H1 (cell line): ENCODE results near the gene DAPK2. TPM values are rescaled to one million over a fixed set of nuclear protein-coding genes. Genes with fewer than 3 reads are reported as not detected.
A peak's percentile ranks its signal among the peaks of the same experiment; 100 is the strongest.

Experiments
- CTCF ChIA-PET: fragments of 300-600 bp; sonication (Branson Sonifier 250); formaldehyde crosslinking; loops from one replicate; lab custom pipeline; 2021; ENCODE audit not compliant: partially characterized antibody; lab: Charles Lee
- POLR2A ChIA-PET: fragments of 300-600 bp; sonication (Branson Sonifier 250); formaldehyde crosslinking; loops from one replicate; lab custom pipeline; 2021; ENCODE audit warnings: inconsistent platforms; ENCODE audit not compliant: partially characterized antibody; lab: Charles Lee
- DNase-seq, 2 experiments: peaks; one replicate each; pipeline versions ENCODE4 v3.0.0 to v3.0.0-alpha.2; 2010 to 2022; ENCODE audit warnings: low spot score in 2 of 2, low read depth in 1 of 2, mixed read lengths in 1 of 2
- FAIRE-seq: peaks from 2 replicates; lab custom pipeline; 2011; peaks lifted over from hg19 to GRCh38; lab: Jason Lieb, UNC
- H2AFZ ChIP-seq: 2 replicates; pipeline ENCODE4 v1.8.1; 2012; ENCODE audit warnings: low read length, inconsistent platforms
- H2AK5ac ChIP-seq: 2 replicates; pipeline ENCODE4 v1.6.1; 2013; ENCODE audit warnings: low read depth, low read length
- H2BK120ac ChIP-seq: replicated peaks from 2 replicates; pipeline ENCODE3; 2013; ENCODE audit warnings: low read depth, low read length, inconsistent platforms
- H2BK12ac ChIP-seq: 2 replicates; pipeline ENCODE4 v1.6.1; 2013; ENCODE audit warnings: low read depth, low read length
- H2BK15ac ChIP-seq: 2 replicates; pipeline ENCODE4 v1.6.1; 2013; ENCODE audit warnings: low read length
- H2BK20ac ChIP-seq: 2 replicates; pipeline ENCODE4 v1.6.1; 2013; ENCODE audit warnings: low read length
- H2BK5ac ChIP-seq: 2 replicates; pipeline ENCODE4 v1.6.1; 2013; ENCODE audit warnings: low read depth, low read length
- H3K14ac ChIP-seq: 2 replicates; pipeline ENCODE4 v1.6.1; 2013; ENCODE audit warnings: inconsistent platforms; ENCODE audit not compliant: insufficient read length
- H3K18ac ChIP-seq: 2 replicates; pipeline ENCODE4 v1.6.1; 2013; ENCODE audit warnings: low read length; ENCODE audit errors: extremely low read depth
- H3K23ac ChIP-seq: 2 replicates; pipeline ENCODE4 v1.6.1; 2013; ENCODE audit warnings: inconsistent platforms; ENCODE audit not compliant: insufficient read length
- H3K23me2 ChIP-seq: 2 replicates; pipeline ENCODE4 v1.6.1; 2013; ENCODE audit warnings: low read depth, low read length
- H3K27ac ChIP-seq: 2 replicates; pipeline ENCODE4 v1.6.1; 2011; ENCODE audit warnings: low read depth, low read length, inconsistent platforms
- H3K27me3 ChIP-seq, 4 experiments: replicated peaks in 1 of 4; 1 replicate in 1 of 4; 2 replicates in 3 of 4; pipeline versions ENCODE4 v1.6.1 to v1.8.1; 2011 to 2013; ENCODE audit warnings: low read length in 3 of 4, mild to moderate bottlenecking in 3 of 4, inconsistent platforms in 2 of 4, mixed read lengths in 2 of 4, moderate library complexity in 1 of 4; ENCODE audit not compliant: control insufficient read depth in 3 of 4, insufficient read depth in 3 of 4; ENCODE audit errors: extremely low read depth in 1 of 4
- H3K36me3 ChIP-seq, 4 experiments: 2 replicates each; pipeline versions ENCODE4 v1.6.1 to v1.8.1; 2011 to 2013; ENCODE audit warnings: mild to moderate bottlenecking in 4 of 4, low read length in 3 of 4, moderate library complexity in 2 of 4, control low read depth in 1 of 4, inconsistent platforms in 1 of 4; ENCODE audit not compliant: insufficient read depth in 4 of 4, control insufficient read depth in 2 of 4
- H3K4ac ChIP-seq: replicated peaks from 2 replicates; pipeline ENCODE3; 2013; ENCODE audit warnings: low read length, low read depth, mixed read lengths, inconsistent platforms; ENCODE audit not compliant: insufficient read length
- H3K4me1 ChIP-seq, 4 experiments: replicated peaks in 1 of 4; 1 replicate in 1 of 4; 2 replicates in 3 of 4; pipeline versions ENCODE4 v1.6.1 to v1.8.1; 2011 to 2013; ENCODE audit warnings: low read length in 3 of 4, inconsistent platforms in 2 of 4, mixed read lengths in 1 of 4; ENCODE audit not compliant: insufficient read depth in 4 of 4, control insufficient read depth in 3 of 4
- H3K4me2 ChIP-seq, 2 experiments: 2 replicates each; pipeline versions ENCODE4 v1.6.1 to v1.8.1; 2011 to 2013; ENCODE audit warnings: low read depth in 2 of 2, low read length in 2 of 2, control low read depth in 1 of 2, inconsistent platforms in 1 of 2, mild to moderate bottlenecking in 1 of 2; ENCODE audit not compliant: insufficient read depth in 1 of 2
- H3K4me3 ChIP-seq, 4 experiments: fragments of 200-600, 300-600 bp in 1 of 4; sonication (generic), shearing (Covaris generic), sonication (Bioruptor Twin) in 1 of 4; 2 replicates each; pipeline versions ENCODE4 v1.5.1 to v1.8.1; 2011 to 2016; ENCODE audit warnings: low read length in 4 of 4, low read depth in 3 of 4, control low read depth in 2 of 4, inconsistent platforms in 2 of 4, mild to moderate bottlenecking in 2 of 4, mixed read lengths in 1 of 4, moderate library complexity in 1 of 4; ENCODE audit not compliant: insufficient read depth in 2 of 4; ENCODE audit errors: extremely low read depth in 1 of 4
- H3K56ac ChIP-seq: replicated peaks from 2 replicates; pipeline ENCODE3; 2013; ENCODE audit warnings: low read depth, mild to moderate bottlenecking, mixed read lengths, low read length, inconsistent platforms; ENCODE audit not compliant: insufficient read length
- H3K79me1 ChIP-seq: 2 replicates; pipeline ENCODE4 v1.6.1; 2013; ENCODE audit warnings: low read depth, low read length, control low read depth
- H3K79me2 ChIP-seq, 2 experiments: 2 replicates each; pipeline versions ENCODE4 v1.6.1 to v1.8.1; 2012 to 2013; ENCODE audit warnings: low read length in 2 of 2, mild to moderate bottlenecking in 2 of 2, inconsistent platforms in 1 of 2; ENCODE audit not compliant: insufficient read depth in 2 of 2, control insufficient read depth in 1 of 2
- H3K9ac ChIP-seq, 4 experiments: replicated peaks in 1 of 4; 1 replicate in 1 of 4; 2 replicates in 3 of 4; pipeline versions ENCODE4 v1.6.1 to v1.8.1; 2011 to 2013; ENCODE audit warnings: low read depth in 3 of 4, low read length in 3 of 4, control low read depth in 2 of 4, mild to moderate bottlenecking in 2 of 4, moderate library complexity in 2 of 4, inconsistent platforms in 1 of 4; ENCODE audit errors: extremely low read depth in 1 of 4
- H3K9me3 ChIP-seq, 2 experiments: 2 replicates each; pipeline versions ENCODE4 v1.6.1 to v1.8.1; 2012 to 2013; ENCODE audit warnings: mild to moderate bottlenecking in 2 of 2, moderate library complexity in 2 of 2, control low read depth in 1 of 2, inconsistent platforms in 1 of 2, low read depth in 1 of 2, low read length in 1 of 2, mixed read lengths in 1 of 2; ENCODE audit not compliant: insufficient read depth in 2 of 2
- H4K20me1 ChIP-seq, 2 experiments: replicated peaks in 1 of 2; 2 replicates each; pipeline versions ENCODE3 to v1.8.1; 2011 to 2013; ENCODE audit warnings: inconsistent platforms in 2 of 2, low read length in 2 of 2, mild to moderate bottlenecking in 1 of 2; ENCODE audit not compliant: insufficient read depth in 2 of 2, control insufficient read depth in 1 of 2
- H4K5ac ChIP-seq: 2 replicates; pipeline ENCODE4 v1.6.1; 2013; ENCODE audit warnings: low read length, low read depth, mixed read lengths, inconsistent platforms; ENCODE audit not compliant: insufficient read length
- H4K8ac ChIP-seq: 2 replicates; pipeline ENCODE4 v1.8.0; 2013; ENCODE audit warnings: mild to moderate bottlenecking, moderate library complexity, low read length, inconsistent platforms; ENCODE audit not compliant: insufficient read depth; ENCODE audit errors: extremely low read depth
- H4K91ac ChIP-seq: replicated peaks from 2 replicates; pipeline ENCODE3; 2013; ENCODE audit warnings: low read length, mixed read lengths, inconsistent platforms; ENCODE audit not compliant: insufficient read length
- ASH2L ChIP-seq: fragments of 200-600, 300-600 bp; sonication (generic); IDR thresholded peaks from one replicate; pipeline ENCODE4 v1.7.1; 2017; ENCODE audit warnings: low read length
- EP300 ChIP-seq, 2 experiments: IDR thresholded peaks; 1 replicate in 1 of 2; 2 replicates in 1 of 2; pipeline ENCODE4 v1.6.1; 2011 to 2012; ENCODE audit warnings: low read depth in 2 of 2, low read length in 2 of 2, mild to moderate bottlenecking in 2 of 2, borderline replicate concordance in 1 of 2, inconsistent platforms in 1 of 2, moderate library complexity in 1 of 2
- GTF2F1 ChIP-seq: IDR thresholded peaks from 2 replicates; pipeline ENCODE4 v1.6.1; 2012; ENCODE audit warnings: low read depth, low read length, improper control_type of control experiment, borderline replicate concordance
- KDM5A ChIP-seq: fragments of 200-600 bp; IDR thresholded peaks from 2 replicates; pipeline ENCODE4 v1.7.1; 2012; ENCODE audit warnings: mild to moderate bottlenecking, low read length, inconsistent platforms, mixed read lengths
- MAX ChIP-seq: IDR thresholded peaks from 2 replicates; pipeline ENCODE4 v1.6.1; 2012; ENCODE audit warnings: inconsistent platforms
- POLR2AphosphoS5 ChIP-seq: IDR thresholded peaks from 2 replicates; pipeline ENCODE4 v1.6.1; 2011; ENCODE audit warnings: low read depth, low read length
- SP1 ChIP-seq: IDR thresholded peaks from 2 replicates; pipeline ENCODE4 v1.6.1; 2011; ENCODE audit warnings: low read depth, low read length
- TAF1 ChIP-seq: IDR thresholded peaks from 2 replicates; pipeline ENCODE4 v1.6.1; 2011; ENCODE audit warnings: mild to moderate bottlenecking, low read depth, low read length
- TAF7 ChIP-seq: optimal IDR thresholded peaks from 2 replicates; pipeline ENCODE3; 2011; ENCODE audit warnings: low read depth, mild to moderate bottlenecking, inconsistent platforms, low read length, moderate library complexity, borderline replicate concordance
- TEAD4 ChIP-seq: IDR thresholded peaks from 2 replicates; pipeline ENCODE4 v1.6.1; 2012; ENCODE audit warnings: low read depth, low read length, inconsistent platforms, mixed read lengths
- whole genome bisulfite sequencing, 2 experiments: shearing (Covaris generic) in 1 of 2; methylation state at CpG; one replicate each; pipeline versions ENCODE4 v1.1.6 to v1.1.7; 2013 to 2015; ENCODE audit warnings: low lambda C conversion rate in 2 of 2, mixed read lengths in 2 of 2, inconsistent platforms in 1 of 2, low coverage in 1 of 2, missing lambda C conversion rate in 1 of 2; ENCODE audit not compliant: insufficient replicate concordance in 2 of 2, insufficient coverage in 1 of 2, insufficient read length in 1 of 2; ENCODE audit errors: extremely low coverage in 1 of 2, missing lambda C conversion rate in 1 of 2; 5-methylcytosine and 5-hydroxymethylcytosine counted together
- polyA plus RNA-seq, 7 experiments: library from polyadenylated mRNA; depleted of rRNA in 3 of 7; stranded (reverse) in 5 of 7; unstranded in 2 of 7; fragments of >200 nt in 5 of 7; fragments of 200-250 nt in 2 of 7; gene quantifications; 1 replicate in 5 of 7; 2 replicates in 1 of 7; 4 replicates in 1 of 7; pipeline versions ENCODE4 v1.2.1 to v1.2.3, GENCODE V29; 2011 to 2013; ENCODE audit warnings: missing spikeins in 2 of 7, mixed read lengths in 2 of 7
- total RNA-seq: library from RNA; stranded (reverse); fragmentation: NEBNext Ultra II Directional; extraction: Animal tissue kit (Norgen Biotek cat#: 25700); gene quantifications from 2 replicates; pipeline ENCODE4 v1.2.1, GENCODE V29; 2021
- TF ChIP-seq, protein P1 (sequence below): IDR thresholded peaks from 2 replicates; pipeline ENCODE4 v1.6.1; 2011; ENCODE audit warnings: low read length, improper control_type of control experiment
- TF ChIP-seq, protein P2 (sequence below): IDR thresholded peaks from 2 replicates; pipeline ENCODE4 v1.6.1; 2011; ENCODE audit warnings: low read depth, mild to moderate bottlenecking, low read length; ENCODE audit not compliant: insufficient read depth

DAPK2 gene
- total and polyA plus RNA-seq, 2 of the 8 experiments (the other 6 are each of a cell fraction or from before 2014, with no cell fraction given) = 1.8 to 2.9 TPM

- ChIA-PET POLR2A (no interaction called here), CTCF (interaction anchor here (1.2 to 7.8 kb wide), 2 partner anchors 16 to 22 kb away, joined by 4 to 56 read pairs; no protein-coding TSS in a partner anchor)
- no peak overlapping the region for H3K4me2 ChIP-seq
- no peaks in the 10 kb centered on the region for H3K79me1 ChIP-seq
- H2BK120ac ChIP-seq = no peak overlapping the region
- H4K20me1 ChIP-seq = no peaks in the 10 kb centered on the region
- no peaks in the 10 kb centered on the region for H3K23me2 ChIP-seq
- no peaks in the 10 kb centered on the region for H3K79me2 ChIP-seq
- H3K23ac ChIP-seq = no peak overlapping the region
- H3K4ac ChIP-seq = no peak overlapping the region
- no peak overlapping the region for H2AFZ ChIP-seq
- no peak overlapping the region for H3K18ac ChIP-seq
- no peak overlapping the region for H3K56ac ChIP-seq
- no peak overlapping the region for H4K8ac ChIP-seq
- no peak for FAIRE-seq
- peaks cover 0 to 2% (median 0%) of the 10 kb centered on the region in 4 experiments; a peak in 1 of 7 replicates for H3K27me3 ChIP-seq
- H2BK5ac ChIP-seq = no peak overlapping the region
- no peak overlapping the region for H3K4me3 ChIP-seq
- 0 out of 2 replicates have a peak overlapping the region, but pooled peaks have one; percentile 51 for H2BK12ac ChIP-seq
- H3K27ac ChIP-seq = no peak overlapping the region
- no peak overlapping the region for H4K5ac ChIP-seq
- DNase-seq = no peak
- H3K4me1 ChIP-seq = peaks cover 2 to 18% (median 12%) of the 10 kb centered on the region in 4 experiments; a peak in 6 of 7 replicates
- H3K9me3 ChIP-seq = peaks cover 0 to 6% of the 10 kb centered on the region in 2 experiments; a peak in 2 of 4 replicates
- no peak overlapping the region for H2AK5ac ChIP-seq
- H2BK20ac ChIP-seq = no peak overlapping the region
- H2BK15ac ChIP-seq = no peak overlapping the region
- no peak overlapping the region for H4K91ac ChIP-seq
- H3K9ac ChIP-seq = no peak overlapping the region
- H3K36me3 ChIP-seq = 0 out of 8 replicates have a peak, but pooled peaks cover 0 to 2% (median 0%) of the 10 kb centered on the region in 4 experiments
- H3K14ac ChIP-seq = no peak overlapping the region
- WGBS, 2 experiments = 87% methylated on average over 4 of the region's 4 CpGs; no CpG with 5 or more reads in 1 of the 2 experiments
- TF ChIP-seq ASH2L = no peak
- no peak for TF ChIP-seq MAX
- no peak for TF ChIP-seq GTF2F1
- no peak for TF ChIP-seq SP1
- no peak for TF ChIP-seq EP300 (IDR thresholded peaks at IDR 0.05; ENCODE audit: borderline replicate concordance in 1 of 2, low read depth in 2 of 2, low read length in 2 of 2)
- no peak for TF ChIP-seq TAF7
- TF ChIP-seq KDM5A = no peak
- TF ChIP-seq, protein P1, sequence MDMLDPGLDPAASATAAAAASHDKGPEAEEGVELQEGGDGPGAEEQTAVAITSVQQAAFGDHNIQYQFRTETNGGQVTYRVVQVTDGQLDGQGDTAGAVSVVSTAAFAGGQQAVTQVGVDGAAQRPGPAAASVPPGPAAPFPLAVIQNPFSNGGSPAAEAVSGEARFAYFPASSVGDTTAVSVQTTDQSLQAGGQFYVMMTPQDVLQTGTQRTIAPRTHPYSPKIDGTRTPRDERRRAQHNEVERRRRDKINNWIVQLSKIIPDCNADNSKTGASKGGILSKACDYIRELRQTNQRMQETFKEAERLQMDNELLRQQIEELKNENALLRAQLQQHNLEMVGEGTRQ = no peak
- TF ChIP-seq TAF1 = no peak
- no peak for TF ChIP-seq POLR2AphosphoS5
- TF ChIP-seq TEAD4 = no peak
- TF ChIP-seq, protein P2, sequence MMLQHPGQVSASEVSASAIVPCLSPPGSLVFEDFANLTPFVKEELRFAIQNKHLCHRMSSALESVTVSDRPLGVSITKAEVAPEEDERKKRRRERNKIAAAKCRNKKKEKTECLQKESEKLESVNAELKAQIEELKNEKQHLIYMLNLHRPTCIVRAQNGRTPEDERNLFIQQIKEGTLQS = no peak
Measured at GRCh38 chr15:63967616-63968015, 78.7 kb downstream of the DAPK2 start.
